A549 (cell line): ENCODE results near the gene ATP1A2. TPM values are rescaled to one million over a fixed set of nuclear protein-coding genes. Genes with fewer than 3 reads are reported as not detected.
A peak's percentile ranks its signal among the peaks of the same experiment; 100 is the strongest.

ENCODE experiments used
- ATAC-seq, 2 experiments: fragments of 200-7000 bp in 1 of 2; fragments of >200 bp in 1 of 2; cut with Nextera tagmentation in 1 of 2; cut with Tn5 transposase in 1 of 2; 3 replicates each; pipeline versions ENCODE4 v1.8.0 to v1.9.1; 2018 to 2020; ENCODE audit warnings: mild to moderate bottlenecking in 1 of 2, moderate library complexity in 1 of 2
- CTCF ChIA-PET: fragments of 300-600 bp; sonication (Branson Sonifier 250); formaldehyde crosslinking; extraction: SDS; loops from one replicate; lab custom pipeline; 2021; ENCODE audit warnings: antibody characterized with exemption, inconsistent platforms; lab: Yijun Ruan, JAX
- POLR2A ChIA-PET: fragments of 350-600 bp; formaldehyde crosslinking; extraction: SDS; loops from one replicate; lab custom pipeline; 2021; ENCODE audit warnings: antibody characterized with exemption, inconsistent platforms; lab: Yijun Ruan, JAX
- DNase-seq, 2 experiments: peaks; one replicate each; pipeline versions ENCODE4 v3.0.0 to v3.0.0-alpha.2; 2011 to 2016; ENCODE audit warnings: low read depth in 1 of 2, low spot score in 1 of 2
- FAIRE-seq: peaks from 2 replicates; lab custom pipeline; 2011; peaks lifted over from hg19 to GRCh38; lab: Jason Lieb, UNC
- H3K27ac ChIP-seq, 2 experiments: fragments of >200 bp; sonication (Bioruptor Twin); formaldehyde crosslinking; 3 replicates each; pipeline ENCODE4 v1.5.1; 2016 to 2017
- H3K4me1 ChIP-seq: fragments of >200 bp; sonication (Bioruptor Twin); formaldehyde crosslinking; 3 replicates; pipeline ENCODE4 v1.6.1; 2016
- H3K4me2 ChIP-seq: fragments of >200 bp; sonication (Bioruptor Twin); formaldehyde crosslinking; 3 replicates; pipeline ENCODE4 v1.6.1; 2016
- H3K4me3 ChIP-seq: fragments of >200 bp; sonication (Bioruptor Twin); formaldehyde crosslinking; 3 replicates; pipeline ENCODE4 v1.5.1; 2016
- H3K9me3 ChIP-seq: fragments of >200 bp; sonication (Bioruptor Twin); formaldehyde crosslinking; 3 replicates; pipeline ENCODE4 v1.6.1; 2016
- ATOH8 ChIP-seq: fragments of 250-450 bp; sonication (Bioruptor Pico); IDR thresholded peaks from 2 replicates; pipeline ENCODE4 v1.5.0; 2020; ENCODE audit warnings: low read depth, mild to moderate bottlenecking, moderate library complexity
- E2F6 ChIP-seq: IDR thresholded peaks from 2 replicates; pipeline ENCODE4 v1.6.1; 2012; ENCODE audit warnings: low read depth, borderline replicate concordance
- FOSB ChIP-seq: fragments of 250-450 bp; sonication (Bioruptor Pico); IDR thresholded peaks from 2 replicates; pipeline ENCODE4 v1.5.0; 2020; ENCODE audit warnings: mild to moderate bottlenecking, moderate library complexity
- FOXS1 ChIP-seq: fragments of 250-450 bp; sonication (Bioruptor Pico); IDR thresholded peaks from 2 replicates; pipeline ENCODE4 v1.5.0; 2020; ENCODE audit warnings: mild to moderate bottlenecking, moderate library complexity
- JUN ChIP-seq, 2 experiments: fragments of >200 bp; sonication (Bioruptor Twin); formaldehyde crosslinking; IDR thresholded peaks; 2 replicates in 1 of 2; 3 replicates in 1 of 2; pipeline ENCODE4 v1.6.1; 2016 to 2017
- JUNB ChIP-seq: fragments of >200 bp; sonication (Bioruptor Twin); formaldehyde crosslinking; IDR thresholded peaks from 2 replicates; pipeline ENCODE4 v1.6.1; 2016
- MAX ChIP-seq: IDR thresholded peaks from 2 replicates; pipeline ENCODE4 v1.6.1; 2012
- MAZ ChIP-seq: fragments of 150-350 bp; IDR thresholded peaks from 2 replicates; pipeline ENCODE4 v1.6.1; 2014; ENCODE audit warnings: antibody characterized with exemption, low read depth, low read length, borderline replicate concordance
- MYC ChIP-seq: IDR thresholded peaks from 2 replicates; pipeline ENCODE4 v1.6.1; 2012; ENCODE audit warnings: mild to moderate bottlenecking, inconsistent platforms, low read length, improper control_type of control experiment, borderline replicate concordance
- NR3C1 ChIP-seq: fragments of >200 bp; sonication (Bioruptor Twin); formaldehyde crosslinking; IDR thresholded peaks from 3 replicates; pipeline ENCODE4 v1.6.1; 2017
- PBX3 ChIP-seq: IDR thresholded peaks from 2 replicates; pipeline ENCODE4 v1.6.1; 2012
- PHF8 ChIP-seq: fragments of 200-600 bp; sonication (generic); IDR thresholded peaks from 2 replicates; pipeline ENCODE4 v1.6.1; 2016; ENCODE audit warnings: low read depth, mild to moderate bottlenecking, antibody characterized with exemption, moderate library complexity, borderline replicate concordance
- POLR2A ChIP-seq: IDR thresholded peaks from 2 replicates; pipeline ENCODE4 v1.6.1; 2012; ENCODE audit warnings: mild to moderate bottlenecking, low read length
- TP53 ChIP-seq: fragments of 250-450 bp; sonication (Bioruptor Pico); IDR thresholded peaks from 2 replicates; pipeline ENCODE4 v1.5.0; 2021; ENCODE audit warnings: mild to moderate bottlenecking, moderate library complexity
- ZSCAN20 ChIP-seq: fragments of 250-450 bp; sonication (Bioruptor Pico); IDR thresholded peaks from 2 replicates; pipeline ENCODE4 v1.8.0; 2022; ENCODE audit warnings: mild to moderate bottlenecking, moderate library complexity
- WGBS: methylation state at CpG from one replicate; pipeline ENCODE4 v1.1.6; 2017; ENCODE audit errors: missing lambda C conversion rate; 5-methylcytosine and 5-hydroxymethylcytosine counted together
- polyA plus RNA-seq, 4 experiments: library from polyadenylated mRNA; depleted of rRNA in 3 of 4; stranded (reverse); fragments of >200 nt; fragmentation: RNase III in 1 of 4; extraction: RNeasy Plus Mini Kit Qiagen cat#74134 plus additional on column Dnase treatment in 1 of 4; gene quantifications; 2 replicates in 3 of 4; 3 replicates in 1 of 4; pipeline ENCODE4 v1.2.3, GENCODE V29; 2011 to 2017
- TF ChIP-seq, protein P1 (sequence below): fragments of 200-600 bp; sonication (generic); IDR thresholded peaks from 2 replicates; pipeline ENCODE4 v1.6.1; 2016; ENCODE audit warnings: antibody characterized with exemption, mild to moderate bottlenecking, moderate library complexity

ATP1A2 gene
- polyA plus RNA-seq, 2 of the 4 experiments (the other 2 are of a cell fraction) = 0.09 TPM; not detected in 1

DNA sequence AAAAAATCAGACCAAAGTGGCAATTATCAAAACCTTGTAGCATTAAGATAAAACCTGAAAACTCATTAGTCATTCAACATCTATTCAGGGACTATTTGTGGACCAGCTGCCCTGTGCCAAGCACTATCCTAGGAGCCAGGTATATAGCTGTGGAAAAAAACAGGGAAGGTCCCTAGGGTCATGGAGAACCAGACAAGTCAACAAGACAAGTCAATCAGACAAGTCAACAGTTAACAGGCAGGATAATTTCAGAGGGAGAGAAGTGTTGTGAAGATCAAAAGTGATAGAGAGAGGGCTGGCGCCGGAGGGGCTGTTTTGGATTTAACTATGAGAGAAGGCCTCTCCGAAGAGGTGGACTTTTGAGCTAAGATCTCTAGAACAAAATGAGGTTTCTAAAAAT, 32.6 kb downstream of the ATP1A2 start (continued):
- TF ChIP-seq, protein P1, sequence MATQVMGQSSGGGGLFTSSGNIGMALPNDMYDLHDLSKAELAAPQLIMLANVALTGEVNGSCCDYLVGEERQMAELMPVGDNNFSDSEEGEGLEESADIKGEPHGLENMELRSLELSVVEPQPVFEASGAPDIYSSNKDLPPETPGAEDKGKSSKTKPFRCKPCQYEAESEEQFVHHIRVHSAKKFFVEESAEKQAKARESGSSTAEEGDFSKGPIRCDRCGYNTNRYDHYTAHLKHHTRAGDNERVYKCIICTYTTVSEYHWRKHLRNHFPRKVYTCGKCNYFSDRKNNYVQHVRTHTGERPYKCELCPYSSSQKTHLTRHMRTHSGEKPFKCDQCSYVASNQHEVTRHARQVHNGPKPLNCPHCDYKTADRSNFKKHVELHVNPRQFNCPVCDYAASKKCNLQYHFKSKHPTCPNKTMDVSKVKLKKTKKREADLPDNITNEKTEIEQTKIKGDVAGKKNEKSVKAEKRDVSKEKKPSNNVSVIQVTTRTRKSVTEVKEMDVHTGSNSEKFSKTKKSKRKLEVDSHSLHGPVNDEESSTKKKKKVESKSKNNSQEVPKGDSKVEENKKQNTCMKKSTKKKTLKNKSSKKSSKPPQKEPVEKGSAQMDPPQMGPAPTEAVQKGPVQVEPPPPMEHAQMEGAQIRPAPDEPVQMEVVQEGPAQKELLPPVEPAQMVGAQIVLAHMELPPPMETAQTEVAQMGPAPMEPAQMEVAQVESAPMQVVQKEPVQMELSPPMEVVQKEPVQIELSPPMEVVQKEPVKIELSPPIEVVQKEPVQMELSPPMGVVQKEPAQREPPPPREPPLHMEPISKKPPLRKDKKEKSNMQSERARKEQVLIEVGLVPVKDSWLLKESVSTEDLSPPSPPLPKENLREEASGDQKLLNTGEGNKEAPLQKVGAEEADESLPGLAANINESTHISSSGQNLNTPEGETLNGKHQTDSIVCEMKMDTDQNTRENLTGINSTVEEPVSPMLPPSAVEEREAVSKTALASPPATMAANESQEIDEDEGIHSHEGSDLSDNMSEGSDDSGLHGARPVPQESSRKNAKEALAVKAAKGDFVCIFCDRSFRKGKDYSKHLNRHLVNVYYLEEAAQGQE = no peak
- TF ChIP-seq JUN (IDR thresholded peaks at IDR 0.05) = no peak
- no peak for TF ChIP-seq JUNB
- TF ChIP-seq PBX3 = no peak
- TF ChIP-seq, all 56 proteins: peak for 0

DNA sequence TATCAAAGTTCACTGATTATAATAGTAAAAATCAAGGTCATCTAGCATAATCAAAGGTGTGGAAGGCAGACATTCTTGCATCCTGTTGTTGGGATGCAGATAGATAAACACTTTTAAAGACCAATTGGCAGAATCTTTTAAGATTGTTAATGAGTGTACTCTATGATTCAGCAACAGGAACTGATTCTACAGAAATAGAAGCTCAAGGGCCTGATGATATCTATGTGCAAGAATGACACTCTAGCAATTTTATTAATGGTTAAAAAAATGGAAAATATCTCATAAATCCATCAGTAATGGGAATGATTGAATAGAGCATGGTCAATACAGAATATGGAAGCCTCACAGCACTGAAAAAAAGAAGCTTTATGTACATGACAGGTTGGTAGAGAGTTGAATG, 33.7 kb downstream of the ATP1A2 start:
- ChIA-PET CTCF (interaction anchor here (1.3 to 2.4 kb wide), 4 partner anchors 10 to 48 kb away, joined by 3 to 10 read pairs (median 6); no protein-coding TSS in a partner anchor), POLR2A (no interaction called here)
- Histone ChIP-seq H3K27ac (peak overlapping the region; percentile 19 to 50; a peak in 3 of 6 replicates), H3K9me3 (no peaks in the 10 kb centered on the region), H3K4me2 (peak overlapping the region; percentile 31; the same call in 2 of the 3 replicates), H3K4me1 (peaks cover 11% of the 10 kb centered on the region; the same call in 2 of the 3 replicates), H3K4me3 (no peak overlapping the region)
- DNase-seq (no peak), ATAC-seq (no peak), FAIRE-seq (no peak)
- TF ChIP-seq POLR2A (no peak), FOXS1 (CRISPR knock-in tag) (no peak), NR3C1 (no peak), MAX (no peak), MYC (no peak), MAZ (no peak), FOSB (CRISPR knock-in tag) (no peak), PBX3 (no peak), ATOH8 (CRISPR knock-in tag) (no peak)
- TF ChIP-seq, protein P1 = no peak

- WGBS = 66% methylated on average over 2 of the region's 2 CpGs
- H3K4me3 ChIP-seq = no peak overlapping the region
- H3K27ac ChIP-seq = peak overlapping the region; percentile 19 to 50; a peak in 3 of 6 replicates
- no peak for FAIRE-seq
- peak overlapping the region; percentile 31; the same call in 2 of the 3 replicates for H3K4me2 ChIP-seq
- H3K4me1 ChIP-seq = peaks cover 11% of the 10 kb centered on the region; the same call in 2 of the 3 replicates
- CTCF ChIA-PET = interaction anchor here (1.3 to 2.2 kb wide), 4 partner anchors 9 to 43 kb away, joined by 3 to 10 read pairs (median 4); no protein-coding TSS in a partner anchor
- no peak for DNase-seq
- POLR2A ChIA-PET = no interaction called here
- ATAC-seq = no peak
- no peaks in the 10 kb centered on the region for H3K9me3 ChIP-seq
- TF ChIP-seq E2F6 (no peak), TP53 (CRISPR knock-in tag) (no peak), PHF8 (no peak), ZSCAN20 (CRISPR knock-in tag) (no peak)
Measured at GRCh38 chr1:160149716-160150115, 34.2 kb downstream of the ATP1A2 start.
